Left cardiac atrium (tissue), 4 donors: ENCODE results near the gene INSYN2A. TPM values are rescaled to one million over a fixed set of nuclear protein-coding genes. Genes with fewer than 3 reads are reported as not detected.

ENCODE experiments used
- ATAC-seq, 2 donors: fragments of 200-7000 bp; cut with Tn5 transposase; one replicate each; pipeline ENCODE4 v1.9.1; 2020; ENCODE audit warnings: mild to moderate bottlenecking in 2 of 2, moderate library complexity in 2 of 2
- DNase-seq: peaks from one replicate; pipeline ENCODE4 v3.0.0-alpha.2; 2020
- intact Hi-C, 2 donors: fragments of 100-400 bp; cut with DNase I; formaldehyde crosslinking; loops; one replicate each; pipeline versions ENCODE4 v1.14.1 to v1.15.1; 2022 to 2023
- total RNA-seq, 2 donors: library from RNA; stranded (reverse); fragmentation: NEBNext Ultra II Directional; extraction: Animal tissue kit (Norgen Biotek cat#: 25700); gene quantifications; one replicate each; pipeline ENCODE4 v1.2.1, GENCODE V29; 2021
- donor health status: DM: no; HTN: yes; CAD: no.
- donor health status: DM: no; HTN: yes; CAD: no; lungs with severe emphysema.
- donor health status: DM: yes; HTN: yes; CAD: no.
- donor health status: Dilated cardiomyopathy.

The INSYN2A gene
- total RNA-seq, 2 donors from 2014 or later: not detected

DNA sequence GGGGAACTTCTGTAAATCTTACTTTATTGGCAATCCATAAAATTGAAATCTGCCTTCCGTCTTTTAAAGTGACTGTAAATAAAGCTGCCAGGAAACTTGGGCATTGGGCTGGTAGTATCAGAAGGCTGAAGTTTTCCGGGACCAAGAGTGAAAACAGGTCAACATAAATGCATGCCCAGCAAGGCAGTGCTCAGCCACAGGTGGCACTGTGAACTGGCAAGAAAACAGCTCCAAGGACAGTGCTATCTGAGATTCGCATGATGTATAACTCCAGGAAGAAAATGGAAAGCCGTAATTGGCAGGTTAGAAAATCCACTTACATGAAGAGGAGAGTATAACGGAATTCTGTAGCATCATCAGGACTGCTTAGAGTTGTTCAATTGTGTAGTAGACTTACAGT lies 1.9 kb upstream of the INSYN2A start:
- DNase-seq (no peak), ATAC-seq (no peak)
- intact Hi-C loops: no loop called here

DNA sequence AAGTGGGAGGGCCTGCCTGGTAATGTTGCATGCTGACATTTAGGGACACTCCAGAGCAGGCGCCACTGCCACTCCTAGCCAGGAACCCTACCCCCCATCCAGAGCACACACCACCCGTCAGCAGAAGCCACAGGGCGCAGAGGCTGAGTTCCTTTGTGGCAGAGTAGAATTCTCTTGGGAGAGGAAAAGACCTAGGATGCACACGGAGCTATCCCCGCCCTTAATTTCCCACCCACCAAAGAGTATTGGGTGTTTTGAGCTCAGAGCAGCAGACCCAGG lies 702 bp upstream of the INSYN2A start:
- no peak for ATAC-seq
- intact Hi-C loops: no loop called here
- no peak for DNase-seq

DNA sequence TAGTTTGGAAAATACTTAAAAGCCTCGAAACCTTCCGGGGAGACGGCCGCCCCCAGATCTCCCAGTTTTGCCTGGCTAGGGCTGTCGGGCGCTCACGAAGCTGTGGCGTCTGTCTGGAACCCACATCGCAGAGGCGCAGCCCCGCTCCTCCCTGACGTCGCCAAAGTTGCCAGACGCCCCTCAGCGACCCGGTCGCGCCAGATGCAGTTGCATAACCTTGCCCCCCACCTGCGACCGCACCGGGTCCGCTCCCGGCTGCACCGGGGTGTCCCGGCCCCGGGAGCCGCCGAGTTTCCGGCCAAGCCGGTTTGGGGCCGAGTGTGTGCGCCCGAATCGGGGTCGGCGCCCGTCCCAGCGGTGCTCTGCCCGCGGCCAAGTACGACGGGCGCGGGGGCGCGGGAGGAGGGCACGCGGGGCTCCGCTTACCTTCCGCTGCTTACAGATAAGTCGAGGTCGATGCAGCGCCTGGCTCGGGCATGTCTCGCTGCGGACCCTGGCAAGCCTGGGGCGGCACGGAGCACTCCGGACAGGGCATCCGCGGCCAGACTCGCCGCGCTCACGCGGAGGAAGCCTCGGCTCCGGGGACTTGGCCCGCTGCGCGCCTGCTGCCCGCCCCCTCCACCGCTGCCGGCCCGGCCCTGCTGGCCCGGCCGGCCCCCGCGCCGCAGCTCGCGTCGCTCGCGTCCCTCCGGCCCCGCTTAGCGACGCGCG lies 665 bp downstream of the INSYN2A start:
- intact Hi-C loops: no loop called here
- DNase-seq: no peak
- ATAC-seq: peak; percentile 41 to 47

DNA sequence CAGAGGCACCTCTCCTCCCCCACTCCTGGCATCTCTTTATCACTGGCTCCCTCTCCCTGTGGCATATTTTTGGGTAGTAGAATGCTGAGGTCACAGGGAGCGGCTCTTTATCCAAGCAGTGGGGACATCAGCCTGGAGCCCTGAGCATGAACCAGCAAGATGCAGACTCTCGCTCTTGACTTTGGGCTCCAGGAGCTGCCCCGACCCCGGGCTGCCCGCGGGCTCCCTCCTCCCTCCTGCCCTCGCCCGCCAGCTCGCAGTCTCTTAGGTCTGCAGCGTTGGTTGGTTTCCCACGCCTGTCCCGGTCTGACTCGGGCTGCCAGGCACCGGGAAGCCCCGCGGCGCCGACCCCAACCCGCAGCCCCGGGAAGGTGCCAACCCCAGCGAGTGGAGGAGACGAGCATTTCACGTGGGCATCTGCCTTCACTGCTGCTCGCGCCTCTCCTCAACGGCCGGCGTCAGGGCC lies 1.3 kb downstream of the INSYN2A start:
- DNase-seq: no peak
- intact Hi-C loops: no loop called here
- ATAC-seq: peak; percentile 24 to 31

DNA sequence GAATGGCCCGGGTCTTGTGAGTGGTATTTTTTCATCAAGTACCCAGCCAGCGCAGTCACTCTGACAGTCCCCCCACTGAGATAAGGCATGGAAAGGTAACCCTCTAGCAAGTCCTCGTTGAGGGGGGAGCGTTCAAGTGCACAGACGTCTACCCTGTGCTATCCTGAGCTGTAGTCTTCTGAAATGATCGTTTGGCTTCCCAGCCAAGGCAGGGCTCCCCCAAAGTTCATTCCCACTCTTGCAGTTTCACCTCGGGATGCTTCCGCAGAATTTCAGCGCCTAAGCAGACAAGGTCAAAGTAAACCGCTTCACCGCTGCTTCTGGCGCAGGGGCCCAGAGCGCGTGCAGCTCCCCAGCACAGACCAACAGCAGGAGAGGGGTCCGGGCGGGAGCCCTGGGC lies 1.8 kb downstream of the INSYN2A start:
- intact Hi-C loops: no loop called here
- no peak for ATAC-seq
- DNase-seq: no peak

DNA sequence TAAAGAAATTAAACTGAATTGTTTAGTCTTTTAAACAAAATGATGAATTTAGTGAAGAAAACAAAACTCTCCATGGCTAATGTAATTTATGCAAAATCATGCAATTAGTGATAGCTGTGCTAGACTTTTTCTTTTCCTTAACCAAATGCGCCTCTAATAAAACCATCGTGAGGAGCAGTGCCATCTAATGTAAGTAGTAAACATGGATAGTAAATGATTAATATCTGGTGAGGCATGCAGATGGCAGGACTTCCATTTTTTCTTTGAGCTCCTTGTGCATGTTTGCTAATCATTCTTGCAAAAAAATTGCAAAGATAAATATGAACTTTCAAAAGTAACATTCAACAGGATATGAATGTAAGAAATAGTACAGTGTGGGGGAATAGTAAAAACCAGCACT lies 2.3 kb downstream of the INSYN2A start:
- intact Hi-C loops: no loop called here
- ATAC-seq: no peak
- no peak for DNase-seq

DNA sequence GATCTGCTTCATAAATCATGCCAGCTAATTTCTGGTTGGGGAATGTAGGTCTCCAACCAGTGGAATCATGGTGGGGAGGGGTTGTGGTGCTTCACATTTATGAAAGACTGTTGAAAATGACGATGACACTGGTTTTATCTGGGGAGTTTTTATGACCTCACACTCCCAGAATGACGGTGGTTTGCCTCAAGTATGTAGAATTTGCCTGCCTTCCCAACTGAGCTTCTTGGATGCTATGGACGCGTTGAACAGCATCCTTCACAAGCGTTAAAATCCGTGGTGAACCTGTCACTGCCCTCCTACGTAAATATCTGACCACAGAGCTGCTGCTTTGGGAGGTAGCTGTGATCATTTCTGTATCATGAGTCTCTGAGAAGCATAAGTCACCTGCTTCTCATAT lies 3.3 kb downstream of the INSYN2A start:
- intact Hi-C loops: no loop called here
- no peak for ATAC-seq
- DNase-seq: no peak

DNA sequence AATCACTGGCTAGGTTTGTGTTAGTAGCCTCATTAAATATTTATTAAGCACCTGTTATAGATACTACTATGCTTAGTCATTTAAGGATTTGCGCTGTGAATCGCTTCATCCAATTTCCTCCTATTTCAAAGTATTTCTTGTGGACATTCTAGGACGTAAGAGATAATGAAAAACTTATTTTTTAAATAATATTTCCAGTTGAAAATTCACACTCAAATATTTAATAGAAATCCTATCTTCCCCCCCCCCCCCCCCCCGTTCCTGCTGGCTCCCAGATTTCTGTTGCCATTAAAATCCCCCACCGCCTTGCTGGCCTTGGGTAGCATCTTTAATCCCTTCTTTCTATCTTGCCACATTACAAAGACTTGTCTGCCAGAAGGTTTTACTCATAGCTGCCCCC lies 6.0 kb downstream of the INSYN2A start:
- ATAC-seq: no peak
- DNase-seq: no peak
- intact Hi-C loops: no loop called here

DNA sequence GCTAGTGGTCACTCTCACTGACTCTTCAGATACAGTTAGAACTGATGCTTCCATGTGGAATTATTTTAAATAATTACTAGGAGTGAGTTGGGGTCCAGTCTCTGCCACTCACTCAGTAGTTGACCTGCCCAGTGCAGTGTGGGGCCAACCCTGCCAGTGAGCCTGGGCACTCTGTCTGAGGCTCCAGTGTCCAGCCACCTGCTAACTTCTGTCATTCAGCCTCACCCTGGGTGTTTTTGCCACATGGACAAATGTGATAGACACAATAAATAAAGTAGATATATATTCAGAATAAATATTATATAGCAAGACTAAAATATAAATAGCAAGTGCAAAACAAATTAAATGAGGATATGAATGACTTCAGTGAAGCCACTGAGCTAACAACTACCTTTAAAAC lies 7.2 kb downstream of the INSYN2A start:
- intact Hi-C loops: no loop called here
- DNase-seq: no peak
- ATAC-seq: no peak

DNA sequence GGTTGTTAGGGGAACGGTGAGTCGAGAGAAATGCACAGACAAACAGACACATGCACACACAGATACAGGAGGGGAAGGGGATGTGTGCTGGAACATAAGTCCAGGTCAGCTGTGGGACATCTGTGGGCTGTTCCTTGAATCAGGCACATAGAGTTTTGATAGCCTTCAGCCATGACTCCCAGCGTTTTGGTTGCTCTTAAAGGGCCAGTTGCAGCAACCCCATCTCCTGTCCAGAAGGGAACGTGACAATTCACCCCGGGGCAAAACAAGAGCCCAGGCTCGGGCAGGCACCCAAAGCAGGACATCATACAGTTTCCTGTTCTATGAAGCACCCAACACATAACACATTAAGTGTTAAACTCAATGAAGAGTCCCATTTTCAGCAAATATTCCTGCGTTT lies 9.6 kb downstream of the INSYN2A start:
- ATAC-seq (no peak), DNase-seq (no peak)
- intact Hi-C loops: no loop called here

DNA sequence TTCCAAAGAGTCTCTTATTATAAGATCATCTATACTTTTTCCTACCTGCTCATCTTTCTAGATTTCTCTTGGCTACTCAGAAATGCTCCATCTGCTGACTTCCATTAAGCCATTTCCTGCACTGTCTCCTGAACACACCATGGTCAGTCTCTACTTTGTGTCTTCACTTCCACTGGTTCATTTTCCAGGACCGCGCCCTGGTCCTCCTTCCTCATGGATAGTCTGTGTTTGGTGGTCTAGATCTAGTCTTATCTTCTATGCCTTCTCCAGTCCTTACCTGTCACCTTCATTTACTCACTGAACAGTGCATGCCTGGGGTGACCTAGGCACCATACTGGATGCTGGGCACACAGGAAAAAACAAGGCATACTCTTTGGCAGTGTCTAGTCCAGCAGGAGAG lies 11.8 kb downstream of the INSYN2A start:
- DNase-seq (no peak), ATAC-seq (no peak)
- intact Hi-C loops: no loop called here

DNA sequence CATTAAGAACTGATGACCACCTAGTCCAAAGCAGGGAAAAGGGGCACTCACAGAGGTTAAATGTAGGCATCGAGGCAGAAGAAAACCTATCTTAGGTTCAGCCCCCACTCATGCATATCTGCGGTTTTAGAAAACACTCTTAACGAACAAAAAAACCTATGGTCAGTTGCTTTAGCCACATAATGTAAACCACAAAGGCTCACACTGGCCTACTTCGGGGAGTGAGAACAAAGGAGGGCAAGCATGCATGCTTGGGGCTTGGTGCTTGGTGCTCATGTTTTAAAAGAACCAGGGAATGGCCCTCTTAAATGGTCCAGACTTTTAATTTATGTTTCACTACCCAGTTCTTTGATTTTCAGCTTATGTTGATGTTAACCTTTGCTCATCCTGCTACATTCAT lies 14.2 kb downstream of the INSYN2A start:
- intact Hi-C loops: no loop called here
- ATAC-seq (no peak), DNase-seq (no peak)

DNA sequence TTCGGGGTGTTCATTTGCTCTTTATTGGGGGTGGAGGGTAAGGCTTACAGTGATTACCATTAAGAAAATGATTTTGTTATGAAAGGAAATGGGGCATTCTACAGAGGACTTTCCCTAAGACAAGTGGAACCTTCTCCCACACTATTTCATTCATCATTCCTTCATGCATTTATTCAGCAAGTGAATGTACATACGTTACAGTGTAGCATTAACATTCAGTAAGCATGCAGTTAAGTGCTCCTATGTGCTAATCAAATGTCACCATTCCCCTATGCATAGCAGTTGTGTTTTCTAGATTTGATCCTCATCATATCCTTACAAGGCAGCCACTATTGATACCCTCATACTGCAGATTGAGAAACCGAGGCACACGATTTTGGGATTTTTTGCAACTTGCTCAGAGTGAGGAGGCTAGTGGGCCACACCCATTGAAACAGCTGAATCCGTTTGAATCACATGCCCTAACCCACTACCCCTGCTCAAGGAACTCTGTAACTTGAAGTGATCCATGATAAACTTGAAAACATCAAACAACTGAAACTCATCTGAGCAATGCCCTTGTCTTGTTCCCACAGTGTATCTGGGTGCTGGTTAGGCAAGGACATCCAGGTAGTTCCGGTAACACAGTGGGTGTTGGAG lies 16.7 kb downstream of the INSYN2A start:
- no peak for DNase-seq
- ATAC-seq: no peak
- intact Hi-C loops: no loop called here

DNA sequence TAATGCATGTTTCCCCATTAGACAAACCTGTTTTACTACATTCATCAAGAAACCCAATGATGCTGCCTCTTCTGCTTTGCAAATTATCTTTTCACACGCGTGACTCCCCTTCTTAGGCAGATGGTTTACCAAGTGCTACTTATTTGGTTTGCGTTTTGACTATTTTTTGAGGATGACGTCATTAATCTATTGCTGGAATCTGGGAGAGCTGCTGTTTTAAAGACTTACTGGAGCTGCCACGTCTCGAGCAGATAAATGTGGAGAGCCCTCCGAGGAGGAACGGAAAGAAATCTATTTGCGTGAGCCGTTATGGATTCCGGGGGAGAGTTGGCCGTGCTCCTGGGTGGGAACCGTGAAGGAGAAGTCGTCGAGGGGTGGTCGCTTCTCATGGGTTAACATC lies 19.7 kb downstream of the INSYN2A start:
- no peak for ATAC-seq
- intact Hi-C loops: no loop called here
- no peak for DNase-seq

DNA sequence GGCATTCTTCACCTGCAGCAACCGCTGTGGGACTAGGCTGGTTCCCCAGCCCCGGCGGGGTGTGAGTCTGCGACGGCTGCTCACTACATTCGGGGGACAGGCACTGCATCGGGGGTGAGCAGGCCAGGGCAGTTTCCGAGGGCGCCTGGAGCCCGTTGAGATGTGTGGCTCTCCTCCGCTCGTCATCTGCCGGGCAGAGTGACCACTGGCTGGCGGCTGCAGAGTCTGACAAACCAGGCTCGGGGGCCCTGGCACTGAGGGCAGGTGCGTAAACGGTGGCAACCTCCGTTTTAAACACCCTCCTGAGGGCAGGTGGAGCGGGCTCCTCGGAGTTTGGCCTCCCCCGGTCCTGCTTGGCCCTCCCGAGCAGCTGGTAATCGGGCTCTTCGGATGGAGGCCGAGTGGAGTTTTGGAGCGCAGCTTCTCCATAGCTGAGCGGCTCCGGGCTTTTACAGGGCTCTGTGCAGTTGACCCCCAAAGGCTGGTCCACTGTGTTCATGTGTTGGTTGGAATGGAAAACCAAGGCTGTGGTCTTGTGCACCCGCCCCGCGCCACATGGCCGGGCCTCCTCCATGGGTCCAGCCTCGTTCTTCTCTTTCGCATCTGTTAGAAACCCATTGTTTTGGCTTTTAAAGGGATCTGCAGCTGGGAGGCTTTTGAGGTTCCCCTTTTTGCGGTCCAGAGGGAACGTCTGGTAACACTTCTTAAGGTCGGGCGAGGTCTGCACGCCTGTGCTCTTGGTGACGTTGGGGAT lies 20.9 kb downstream of the INSYN2A start:
- intact Hi-C loops: no loop called here
- DNase-seq (no peak), ATAC-seq (no peak)

DNA sequence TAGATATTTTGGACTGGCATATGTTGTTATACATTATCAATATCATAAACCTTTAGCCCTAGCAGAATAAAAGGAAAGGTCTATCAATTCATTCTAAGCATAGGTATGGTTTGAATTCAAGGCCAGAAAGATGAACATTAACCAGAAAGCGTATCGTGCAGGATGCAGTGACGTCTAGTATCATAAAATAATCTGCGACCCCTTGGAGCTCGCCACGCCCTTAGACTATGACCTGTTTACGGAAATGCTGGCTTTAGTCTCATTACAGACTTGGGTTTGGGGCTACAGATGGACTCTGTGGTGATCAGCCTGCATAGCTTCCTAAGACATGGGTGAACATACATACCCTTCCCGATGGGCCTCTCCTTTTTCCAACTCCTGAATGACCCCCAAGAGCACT lies 21.5 kb downstream of the INSYN2A start:
- intact Hi-C loops: no loop called here
- DNase-seq (no peak), ATAC-seq (no peak)

DNA sequence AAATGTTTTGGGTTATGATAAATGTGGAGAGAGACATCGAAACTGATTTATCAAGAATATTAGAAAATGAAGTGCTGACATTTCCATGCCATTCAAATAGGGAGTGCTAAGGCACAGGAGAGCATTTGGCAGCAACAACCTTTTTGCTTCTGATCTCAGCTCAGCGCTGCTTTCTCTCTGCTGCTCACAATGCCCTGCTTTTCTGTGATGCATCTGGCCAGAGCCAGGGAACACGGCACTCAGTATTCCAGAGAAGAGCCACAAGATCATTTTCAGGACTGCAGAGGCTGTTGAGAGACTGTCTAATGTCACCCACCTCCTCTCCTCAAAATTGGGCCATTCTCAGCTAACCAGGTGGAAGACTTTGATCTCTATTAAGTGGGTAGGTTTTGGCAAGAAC lies 28.1 kb downstream of the INSYN2A start:
- intact Hi-C loops: no loop called here
- no peak for ATAC-seq

DNA sequence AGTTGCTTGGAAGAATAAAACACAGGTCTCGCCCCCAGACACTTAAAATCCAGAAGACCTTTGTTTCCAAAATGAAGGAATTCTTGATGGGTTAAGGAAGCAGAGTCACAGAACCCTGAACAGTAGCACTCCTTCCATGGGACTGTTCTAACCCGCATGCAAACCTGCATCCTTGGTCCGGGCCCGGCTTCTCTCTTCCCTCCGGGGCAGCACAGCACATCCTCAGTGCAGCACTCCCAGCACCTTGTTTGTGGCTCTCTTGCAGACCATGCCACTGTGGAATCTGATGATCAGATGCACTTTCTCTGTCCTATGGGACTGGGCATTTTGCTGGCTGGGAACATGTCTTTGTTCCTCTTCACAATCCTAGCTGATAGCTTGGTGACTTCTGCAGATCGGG lies 33.5 kb downstream of the INSYN2A start:
- intact Hi-C loops: no loop called here
- DNase-seq (no peak), ATAC-seq (no peak)

More for the DNA sequence above, 28.1 kb downstream of the INSYN2A start:
- DNase-seq: no peak

DNA sequence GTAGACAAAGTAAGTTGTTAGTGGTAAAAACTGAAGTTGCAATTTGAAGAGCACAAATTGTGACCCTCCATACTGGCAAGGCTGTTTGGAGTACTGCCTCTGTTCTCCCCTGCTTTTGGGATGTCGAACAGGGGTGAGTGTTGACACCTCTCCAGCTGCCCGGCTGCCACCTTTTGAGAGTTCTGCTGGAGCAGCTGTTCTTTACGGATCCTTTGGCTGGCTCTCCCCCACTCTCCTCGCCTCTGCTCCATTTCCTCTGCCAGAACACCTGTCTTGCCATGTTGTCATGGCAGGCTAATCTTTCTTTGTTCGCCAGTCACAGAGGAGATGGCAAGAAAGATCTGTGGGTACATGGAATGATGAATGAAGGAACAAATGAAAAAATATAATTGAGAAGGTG lies 34.9 kb downstream of the INSYN2A start:
- ATAC-seq (no peak), DNase-seq (no peak)
- intact Hi-C loops: no loop called here

DNA sequence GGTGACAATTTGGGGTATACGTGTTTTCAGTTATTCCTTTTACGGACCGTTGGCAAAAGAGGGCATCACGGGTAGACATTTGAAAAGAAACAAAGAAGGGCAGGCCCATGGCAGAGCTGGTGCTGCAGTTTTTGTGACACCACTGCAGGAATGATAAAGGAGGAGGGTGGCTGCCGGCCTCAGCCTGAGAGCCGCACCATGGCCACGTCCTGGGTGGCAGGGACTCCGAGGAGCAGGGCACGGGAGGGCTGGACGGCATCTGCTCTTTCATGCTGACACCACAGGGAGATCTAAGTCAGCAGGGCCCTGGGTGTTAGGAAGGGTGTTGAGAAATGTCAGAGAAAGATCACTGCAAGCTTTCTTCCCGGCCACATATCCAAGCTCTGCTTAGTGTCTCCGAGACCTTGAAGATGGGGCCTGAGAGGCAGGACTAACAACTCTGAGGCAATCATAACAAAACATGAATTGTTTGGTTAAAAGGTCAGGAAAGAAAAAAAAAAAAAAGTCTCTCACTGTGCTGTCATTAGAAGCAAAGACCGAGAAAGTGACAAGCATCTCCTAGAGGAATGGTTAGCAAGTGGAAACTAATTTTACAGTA lies 36.6 kb downstream of the INSYN2A start:
- no peak for DNase-seq

More for the DNA sequence above, 36.6 kb downstream of the INSYN2A start:
- no peak for ATAC-seq
- intact Hi-C loops: no loop called here
